ENCODE results near the gene KL.

DNA sequence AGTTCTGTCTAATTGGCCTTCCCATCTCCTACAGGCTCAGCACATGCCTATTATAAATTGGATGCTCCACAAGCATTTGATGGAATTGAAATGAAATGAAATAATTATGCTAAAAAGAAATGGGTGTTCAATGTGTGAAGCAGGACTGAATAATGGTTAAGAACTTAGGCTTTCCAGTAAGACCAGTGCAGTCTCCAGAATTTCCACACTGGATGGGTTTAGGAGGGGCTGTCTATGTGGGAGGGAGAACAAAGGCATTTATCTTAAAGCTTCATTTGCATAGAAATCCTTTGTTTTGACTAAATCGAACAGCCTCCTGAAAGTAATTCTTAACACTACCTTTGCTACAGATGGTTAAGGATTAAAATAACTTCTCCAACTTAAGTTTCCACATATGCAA lies 47.9 kb upstream of the KL start:
- TF ChIP-seq, protein P1, sequence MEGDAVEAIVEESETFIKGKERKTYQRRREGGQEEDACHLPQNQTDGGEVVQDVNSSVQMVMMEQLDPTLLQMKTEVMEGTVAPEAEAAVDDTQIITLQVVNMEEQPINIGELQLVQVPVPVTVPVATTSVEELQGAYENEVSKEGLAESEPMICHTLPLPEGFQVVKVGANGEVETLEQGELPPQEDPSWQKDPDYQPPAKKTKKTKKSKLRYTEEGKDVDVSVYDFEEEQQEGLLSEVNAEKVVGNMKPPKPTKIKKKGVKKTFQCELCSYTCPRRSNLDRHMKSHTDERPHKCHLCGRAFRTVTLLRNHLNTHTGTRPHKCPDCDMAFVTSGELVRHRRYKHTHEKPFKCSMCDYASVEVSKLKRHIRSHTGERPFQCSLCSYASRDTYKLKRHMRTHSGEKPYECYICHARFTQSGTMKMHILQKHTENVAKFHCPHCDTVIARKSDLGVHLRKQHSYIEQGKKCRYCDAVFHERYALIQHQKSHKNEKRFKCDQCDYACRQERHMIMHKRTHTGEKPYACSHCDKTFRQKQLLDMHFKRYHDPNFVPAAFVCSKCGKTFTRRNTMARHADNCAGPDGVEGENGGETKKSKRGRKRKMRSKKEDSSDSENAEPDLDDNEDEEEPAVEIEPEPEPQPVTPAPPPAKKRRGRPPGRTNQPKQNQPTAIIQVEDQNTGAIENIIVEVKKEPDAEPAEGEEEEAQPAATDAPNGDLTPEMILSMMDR (IDR thresholded peaks at IDR 0.05 in 2 of 3, conservative IDR thresholded peaks at IDR 0.05 in 1 of 3; ENCODE audit: borderline replicate concordance in 1 of 3, insufficient read depth in 1 of 3, low read depth in 2 of 3, low read length in 2 of 3): no peak
- TF ChIP-seq TCF7L2 (IDR thresholded peaks at IDR 0.05; ENCODE audit: borderline replicate concordance, extremely low read depth, insufficient read depth, insufficient read length) (no peak), SIN3A (IDR thresholded peaks at IDR 0.05; ENCODE audit: low read depth) (no peak), EZH2 (IDR thresholded peaks at IDR 0.05) (no peak), POLR2AphosphoS5 (IDR thresholded peaks at IDR 0.05; ENCODE audit: low read depth, low read length) (no peak), POLR2A (IDR thresholded peaks at IDR 0.05; ENCODE audit: borderline replicate concordance, extremely low read depth, insufficient read depth, insufficient read length) (no peak), SP1 (IDR thresholded peaks at IDR 0.05; ENCODE audit: low read depth) (no peak), ZNF274 (IDR thresholded peaks at IDR 0.05; ENCODE audit: low read depth, low read length) (no peak)
- TF ChIP-seq, protein P2, sequence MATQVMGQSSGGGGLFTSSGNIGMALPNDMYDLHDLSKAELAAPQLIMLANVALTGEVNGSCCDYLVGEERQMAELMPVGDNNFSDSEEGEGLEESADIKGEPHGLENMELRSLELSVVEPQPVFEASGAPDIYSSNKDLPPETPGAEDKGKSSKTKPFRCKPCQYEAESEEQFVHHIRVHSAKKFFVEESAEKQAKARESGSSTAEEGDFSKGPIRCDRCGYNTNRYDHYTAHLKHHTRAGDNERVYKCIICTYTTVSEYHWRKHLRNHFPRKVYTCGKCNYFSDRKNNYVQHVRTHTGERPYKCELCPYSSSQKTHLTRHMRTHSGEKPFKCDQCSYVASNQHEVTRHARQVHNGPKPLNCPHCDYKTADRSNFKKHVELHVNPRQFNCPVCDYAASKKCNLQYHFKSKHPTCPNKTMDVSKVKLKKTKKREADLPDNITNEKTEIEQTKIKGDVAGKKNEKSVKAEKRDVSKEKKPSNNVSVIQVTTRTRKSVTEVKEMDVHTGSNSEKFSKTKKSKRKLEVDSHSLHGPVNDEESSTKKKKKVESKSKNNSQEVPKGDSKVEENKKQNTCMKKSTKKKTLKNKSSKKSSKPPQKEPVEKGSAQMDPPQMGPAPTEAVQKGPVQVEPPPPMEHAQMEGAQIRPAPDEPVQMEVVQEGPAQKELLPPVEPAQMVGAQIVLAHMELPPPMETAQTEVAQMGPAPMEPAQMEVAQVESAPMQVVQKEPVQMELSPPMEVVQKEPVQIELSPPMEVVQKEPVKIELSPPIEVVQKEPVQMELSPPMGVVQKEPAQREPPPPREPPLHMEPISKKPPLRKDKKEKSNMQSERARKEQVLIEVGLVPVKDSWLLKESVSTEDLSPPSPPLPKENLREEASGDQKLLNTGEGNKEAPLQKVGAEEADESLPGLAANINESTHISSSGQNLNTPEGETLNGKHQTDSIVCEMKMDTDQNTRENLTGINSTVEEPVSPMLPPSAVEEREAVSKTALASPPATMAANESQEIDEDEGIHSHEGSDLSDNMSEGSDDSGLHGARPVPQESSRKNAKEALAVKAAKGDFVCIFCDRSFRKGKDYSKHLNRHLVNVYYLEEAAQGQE (IDR thresholded peaks at IDR 0.05; ENCODE audit: low read depth): no peak

Data from HCT116 (cell line).